HFFc6 (cell line): Measurements from ENCODE around the gene TGM2. TPM values are rescaled to one million over a fixed set of nuclear protein-coding genes. Genes with fewer than 3 reads are reported as not detected.

Source experiments
- DNase-seq: peaks from one replicate; pipeline ENCODE4 v3.0.0-alpha.2; 2018
- H3K27ac Mint-ChIP-seq: 2 replicates; pipeline ENCODE4 v1.8.0; 2020; ENCODE audit warnings: mild to moderate bottlenecking, mixed read lengths
- H3K27me3 Mint-ChIP-seq: 2 replicates; pipeline ENCODE4 v1.8.0; 2021; ENCODE audit warnings: mild to moderate bottlenecking, moderate library complexity, mixed read lengths; ENCODE audit not compliant: insufficient read depth
- H3K36me3 Mint-ChIP-seq: 2 replicates; pipeline ENCODE4 v1.8.0; 2021; ENCODE audit warnings: low read depth, mixed read lengths
- H3K4me1 Mint-ChIP-seq: 2 replicates; pipeline ENCODE4 v1.8.0; 2020; ENCODE audit warnings: low read depth, mixed read lengths
- H3K4me3 Mint-ChIP-seq: 2 replicates; pipeline ENCODE4 v1.8.0; 2020; ENCODE audit warnings: mild to moderate bottlenecking, moderate library complexity, mixed read lengths
- H3K9me3 Mint-ChIP-seq: 2 replicates; pipeline ENCODE4 v1.8.0; 2020; ENCODE audit warnings: mild to moderate bottlenecking, mixed read lengths
- total RNA-seq, 6 experiments: library from RNA; stranded (reverse); fragmentation: NEBNext Ultra II Directional; extraction: Animal tissue kit (Norgen Biotek cat#: 25700); gene quantifications; 2 replicates in 1 of 6; 3 replicates in 5 of 6; pipeline ENCODE4 v1.2.3, GENCODE V29; 2021
- TF ChIP-seq, protein P1 (sequence below): fragments of 200-600 bp; sonication (generic); IDR thresholded peaks from 2 replicates; pipeline ENCODE4 v1.5.0; 2021; ENCODE audit warnings: antibody characterized with exemption, mild to moderate bottlenecking

Gene TGM2
- total RNA-seq, 6 experiments from 2014 or later = 99.6 to 430 (median 111) TPM

DNA sequence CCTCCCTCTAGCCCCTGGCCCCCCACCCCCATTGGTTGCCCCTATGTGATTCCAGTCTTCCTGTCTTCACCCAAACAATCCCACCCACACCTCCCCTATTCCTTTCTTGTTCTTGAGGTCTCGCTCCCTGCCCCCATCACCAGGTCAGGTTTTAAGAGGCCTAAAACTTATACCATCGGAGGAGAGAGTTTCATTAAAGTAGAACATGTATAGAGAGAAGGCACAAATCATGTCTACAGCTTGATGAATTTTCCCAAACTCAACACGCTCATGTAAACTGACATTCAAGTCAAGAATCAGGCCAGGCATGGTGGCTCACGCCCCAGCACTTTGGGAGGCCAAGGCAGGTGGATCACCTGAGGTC, 44.5 kb downstream of the TGM2 start:
- Mint-ChIP-seq H3K4me1 (peaks cover 71% of the 10 kb centered on the region), H3K36me3 (peaks cover 4% of the 10 kb centered on the region; the same call in 1 of the 2 replicates), H3K4me3 (no peak overlapping the region), H3K9me3 (peaks cover 5% of the 10 kb centered on the region; the same call in 1 of the 2 replicates), H3K27ac (no peak overlapping the region), H3K27me3 (peaks cover 6% of the 10 kb centered on the region)
- TF ChIP-seq, protein P1, sequence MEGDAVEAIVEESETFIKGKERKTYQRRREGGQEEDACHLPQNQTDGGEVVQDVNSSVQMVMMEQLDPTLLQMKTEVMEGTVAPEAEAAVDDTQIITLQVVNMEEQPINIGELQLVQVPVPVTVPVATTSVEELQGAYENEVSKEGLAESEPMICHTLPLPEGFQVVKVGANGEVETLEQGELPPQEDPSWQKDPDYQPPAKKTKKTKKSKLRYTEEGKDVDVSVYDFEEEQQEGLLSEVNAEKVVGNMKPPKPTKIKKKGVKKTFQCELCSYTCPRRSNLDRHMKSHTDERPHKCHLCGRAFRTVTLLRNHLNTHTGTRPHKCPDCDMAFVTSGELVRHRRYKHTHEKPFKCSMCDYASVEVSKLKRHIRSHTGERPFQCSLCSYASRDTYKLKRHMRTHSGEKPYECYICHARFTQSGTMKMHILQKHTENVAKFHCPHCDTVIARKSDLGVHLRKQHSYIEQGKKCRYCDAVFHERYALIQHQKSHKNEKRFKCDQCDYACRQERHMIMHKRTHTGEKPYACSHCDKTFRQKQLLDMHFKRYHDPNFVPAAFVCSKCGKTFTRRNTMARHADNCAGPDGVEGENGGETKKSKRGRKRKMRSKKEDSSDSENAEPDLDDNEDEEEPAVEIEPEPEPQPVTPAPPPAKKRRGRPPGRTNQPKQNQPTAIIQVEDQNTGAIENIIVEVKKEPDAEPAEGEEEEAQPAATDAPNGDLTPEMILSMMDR = no peak
- no peak for DNase-seq

DNA sequence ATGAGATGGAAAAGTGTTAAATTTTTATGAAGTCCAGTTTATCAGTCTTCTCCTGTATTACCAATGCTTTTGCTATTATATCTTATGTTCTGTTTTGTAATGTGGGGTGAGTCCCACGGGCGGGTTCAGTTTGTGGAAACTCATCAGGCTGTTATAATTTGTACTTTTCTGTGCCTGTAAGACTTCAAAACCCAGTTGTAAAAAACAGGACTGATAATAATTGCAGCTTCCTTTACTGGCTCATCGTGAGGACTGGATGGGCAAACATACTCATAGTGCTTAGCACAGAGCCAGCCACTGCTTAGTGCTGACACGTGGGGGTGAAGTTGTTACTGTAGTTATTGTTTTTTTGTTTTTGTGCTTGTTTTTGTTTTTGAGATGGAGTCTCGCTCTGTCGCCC, 45.6 kb downstream of the TGM2 start:
- H3K4me1 Mint-ChIP-seq = peaks cover 75% of the 10 kb centered on the region
- TF ChIP-seq, protein P1 = no peak
- H3K36me3 Mint-ChIP-seq = peaks cover 4% of the 10 kb centered on the region; the same call in 1 of the 2 replicates
- DNase-seq = no peak
- no peak overlapping the region; the same call in 1 of the 2 replicates for H3K27ac Mint-ChIP-seq
- H3K9me3 Mint-ChIP-seq = peaks cover 5% of the 10 kb centered on the region; the same call in 1 of the 2 replicates
- peaks cover 6% of the 10 kb centered on the region for H3K27me3 Mint-ChIP-seq
- no peak overlapping the region for H3K4me3 Mint-ChIP-seq

DNA sequence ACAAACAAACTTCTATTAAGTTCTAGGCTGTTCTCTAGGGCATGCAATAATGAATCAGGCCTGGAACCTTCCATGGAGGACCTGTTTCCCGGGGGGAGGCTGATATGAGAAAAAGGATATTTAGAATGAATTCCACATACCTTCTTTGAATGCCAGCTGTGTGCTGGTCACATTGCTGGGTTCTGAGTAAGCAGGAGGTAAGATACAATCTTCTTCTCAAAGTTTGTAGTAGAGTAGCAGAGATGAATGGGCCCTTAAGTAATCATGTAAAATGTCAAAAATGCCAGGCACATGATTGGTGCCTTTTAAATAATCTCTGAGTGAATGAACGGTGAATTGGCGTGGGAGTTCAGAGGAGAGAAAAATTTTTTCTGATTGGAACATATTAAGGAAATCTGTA, 47.4 kb downstream of the TGM2 start:
- peak; percentile 82 for DNase-seq
- Mint-ChIP-seq H3K4me1 (peaks cover 79% of the 10 kb centered on the region), H3K27ac (peak overlapping the region; percentile 42), H3K36me3 (peaks cover 4% of the 10 kb centered on the region; the same call in 1 of the 2 replicates), H3K9me3 (peaks cover 5% of the 10 kb centered on the region; the same call in 1 of the 2 replicates), H3K4me3 (no peak overlapping the region; the same call in 1 of the 2 replicates), H3K27me3 (no peaks in the 10 kb centered on the region; the same call in 1 of the 2 replicates)
- TF ChIP-seq, protein P1 = no peak

DNA sequence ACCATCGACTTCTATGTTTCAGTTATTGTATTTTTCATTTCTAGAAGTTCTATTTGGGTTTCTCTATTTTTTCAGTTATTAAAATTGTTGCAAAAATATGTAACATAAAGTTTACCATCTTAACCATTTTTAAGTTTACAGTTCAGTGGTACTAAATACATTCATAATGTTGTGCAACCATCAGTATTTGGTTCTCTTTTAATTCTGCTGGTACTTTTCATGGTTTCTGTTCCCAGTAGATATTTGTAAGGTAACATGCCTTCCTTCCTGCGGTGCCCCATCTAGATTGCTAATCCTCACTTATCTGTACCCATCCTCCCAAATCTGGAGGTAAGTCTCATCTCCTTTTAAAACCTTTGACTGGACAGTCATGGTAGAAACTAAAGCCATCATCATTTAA, 47.9 kb downstream of the TGM2 start:
- DNase-seq = no peak
- peaks cover 5% of the 10 kb centered on the region; the same call in 1 of the 2 replicates for H3K9me3 Mint-ChIP-seq
- H3K4me1 Mint-ChIP-seq = peaks cover 75% of the 10 kb centered on the region
- no peak overlapping the region for H3K4me3 Mint-ChIP-seq
- H3K36me3 Mint-ChIP-seq = peaks cover 4% of the 10 kb centered on the region; the same call in 1 of the 2 replicates
- no peaks in the 10 kb centered on the region; the same call in 1 of the 2 replicates for H3K27me3 Mint-ChIP-seq
- peak overlapping the region; percentile 42 for H3K27ac Mint-ChIP-seq
- TF ChIP-seq, protein P1 = no peak

DNA sequence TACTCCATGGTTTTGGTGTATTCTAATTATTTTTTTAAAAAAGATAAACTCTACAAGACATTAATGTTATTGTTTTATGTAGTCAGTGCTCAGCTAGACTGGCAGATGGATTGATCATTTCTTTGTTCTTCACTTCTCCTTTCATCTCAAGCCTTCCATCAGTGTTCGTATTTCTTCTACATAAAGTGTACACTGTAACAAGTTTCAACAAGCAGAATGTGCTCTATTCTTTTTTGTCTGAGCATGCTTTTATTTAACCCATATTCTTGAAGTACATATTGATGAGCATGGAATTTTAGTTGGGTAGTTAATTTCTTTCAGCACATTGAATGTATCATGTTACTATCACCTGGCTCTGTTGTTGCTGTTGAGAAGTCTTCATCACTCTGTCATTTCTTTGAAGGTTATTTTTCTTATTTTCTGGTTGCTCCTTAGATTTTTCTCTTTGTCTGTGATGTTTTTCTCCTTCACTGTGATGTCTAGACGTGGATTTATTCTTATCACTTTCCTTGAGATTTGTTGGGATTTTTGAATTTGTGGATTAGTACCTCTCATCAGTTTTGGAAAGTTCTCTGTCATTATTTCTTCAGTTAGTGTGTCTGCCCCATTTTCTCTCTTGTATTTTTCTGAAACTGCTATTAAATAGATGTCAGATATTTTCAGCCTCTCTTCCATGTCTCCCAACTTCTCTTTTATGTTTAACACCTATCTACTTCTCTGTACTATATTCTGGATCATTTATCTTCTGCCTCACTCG, 48.5 kb downstream of the TGM2 start:
- peaks cover 75% of the 10 kb centered on the region for H3K4me1 Mint-ChIP-seq
- DNase-seq = no peak
- 0 out of 2 replicates have a peak overlapping the region, but pooled peaks have one; percentile 10 for H3K27ac Mint-ChIP-seq
- peaks cover 5% of the 10 kb centered on the region; the same call in 1 of the 2 replicates for H3K9me3 Mint-ChIP-seq
- no peak overlapping the region for H3K4me3 Mint-ChIP-seq
- peaks cover 4% of the 10 kb centered on the region; the same call in 1 of the 2 replicates for H3K36me3 Mint-ChIP-seq
- TF ChIP-seq, protein P1 = no peak
- no peaks in the 10 kb centered on the region; the same call in 1 of the 2 replicates for H3K27me3 Mint-ChIP-seq
